Activated naive CD8-positive, alpha-beta T cell (primary cell): ENCODE measurements around the gene CAPN1.
A peak's percentile ranks its signal among the peaks of the same experiment; 100 is the strongest.
"Not testable (repeated sequence)": the region's sequence is repeated elsewhere in the genome, so short reads cannot be mapped to it uniquely, and the experiment has no call there.

ENCODE experiments used
- H3K27ac Mint-ChIP-seq: one replicate; pipeline ENCODE4 v1.8.0; 2021; ENCODE audit warnings: mixed read lengths
- H3K27me3 Mint-ChIP-seq: one replicate; pipeline ENCODE4 v1.8.0; 2021; ENCODE audit warnings: mixed read lengths
- H3K36me3 Mint-ChIP-seq: one replicate; pipeline ENCODE4 v1.8.0; 2021; ENCODE audit warnings: mixed read lengths
- H3K4me1 Mint-ChIP-seq: one replicate; pipeline ENCODE4 v1.8.0; 2021; ENCODE audit warnings: low read depth, mixed read lengths
- H3K4me3 Mint-ChIP-seq: one replicate; pipeline ENCODE4 v1.8.0; 2021; ENCODE audit warnings: mild to moderate bottlenecking, mixed read lengths
- H3K9me3 Mint-ChIP-seq: one replicate; pipeline ENCODE4 v1.8.0; 2021; ENCODE audit warnings: low read depth, mixed read lengths

CAPN1 gene

GRCh38 chr11:65241134-65241533, 59.4 kb downstream of the CAPN1 start:
- peaks cover 3% of the 10 kb centered on the region for H3K9me3 Mint-ChIP-seq
- H3K27me3 Mint-ChIP-seq = no peaks in the 10 kb centered on the region
- H3K36me3 Mint-ChIP-seq = peaks cover 4% of the 10 kb centered on the region
- no peak overlapping the region for H3K27ac Mint-ChIP-seq
- no peak overlapping the region for H3K4me3 Mint-ChIP-seq
- H3K4me1 Mint-ChIP-seq = no peaks in the 10 kb centered on the region

GRCh38 chr11:65241692-65242091, 60.0 kb downstream of the CAPN1 start:
- Mint-ChIP-seq H3K27ac (no peak overlapping the region), H3K36me3 (peaks cover 4% of the 10 kb centered on the region), H3K27me3 (no peaks in the 10 kb centered on the region)

DNA sequence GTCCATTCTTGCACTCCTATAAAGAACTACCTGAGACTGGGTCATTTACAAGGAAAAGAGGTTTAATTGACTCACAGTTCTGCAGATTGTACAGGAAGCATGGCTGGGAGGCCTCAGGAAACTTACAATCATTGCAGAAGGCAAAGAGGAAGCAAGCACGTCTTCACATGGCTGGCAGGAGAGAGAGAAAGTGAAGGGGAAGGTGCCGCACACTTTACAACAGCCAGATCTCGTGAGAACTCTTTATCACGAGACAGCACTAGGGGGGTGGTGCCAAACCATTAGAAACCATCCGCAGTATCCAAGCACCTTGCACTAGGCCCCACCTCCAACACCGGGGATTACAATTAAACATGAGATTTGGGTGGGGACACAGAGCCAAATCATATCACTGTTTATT, 60.7 kb downstream of the CAPN1 start:
- Mint-ChIP-seq H3K9me3 (peaks cover 3% of the 10 kb centered on the region), H3K27ac (no peak overlapping the region), H3K4me1 (no peaks in the 10 kb centered on the region), H3K36me3 (peaks cover 4% of the 10 kb centered on the region), H3K27me3 (no peaks in the 10 kb centered on the region), H3K4me3 (no peak overlapping the region)

More at GRCh38 chr11:65241692-65242091, 60.0 kb downstream of the CAPN1 start:
- H3K4me3 Mint-ChIP-seq = no peak overlapping the region
- H3K4me1 Mint-ChIP-seq = no peaks in the 10 kb centered on the region
- peaks cover 3% of the 10 kb centered on the region for H3K9me3 Mint-ChIP-seq

DNA sequence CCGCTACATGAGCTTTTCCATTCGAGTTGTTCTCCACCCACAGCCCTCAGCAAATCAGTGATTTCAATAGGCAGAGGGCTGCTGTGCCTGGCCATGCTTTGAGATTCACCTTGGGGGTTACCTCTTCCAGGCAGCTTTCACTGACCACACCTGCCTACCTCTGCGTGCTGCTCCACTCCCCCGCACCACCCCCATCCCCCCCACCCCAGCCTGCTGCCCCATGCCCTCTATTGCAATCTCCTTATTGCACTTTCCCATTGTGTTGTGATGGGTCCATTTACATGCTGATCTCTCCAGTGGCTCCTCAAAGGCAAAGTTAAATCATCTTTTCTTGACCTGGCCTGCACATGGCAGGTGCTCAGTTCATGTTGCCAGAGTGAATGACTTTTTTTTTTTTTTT, 62.1 kb downstream of the CAPN1 start:
- H3K27ac Mint-ChIP-seq = no peak overlapping the region
- H3K4me3 Mint-ChIP-seq = no peak overlapping the region
- peaks cover 4% of the 10 kb centered on the region for H3K36me3 Mint-ChIP-seq
- H3K9me3 Mint-ChIP-seq = peaks cover 3% of the 10 kb centered on the region
- no peaks in the 10 kb centered on the region for H3K27me3 Mint-ChIP-seq
- H3K4me1 Mint-ChIP-seq = no peaks in the 10 kb centered on the region

DNA sequence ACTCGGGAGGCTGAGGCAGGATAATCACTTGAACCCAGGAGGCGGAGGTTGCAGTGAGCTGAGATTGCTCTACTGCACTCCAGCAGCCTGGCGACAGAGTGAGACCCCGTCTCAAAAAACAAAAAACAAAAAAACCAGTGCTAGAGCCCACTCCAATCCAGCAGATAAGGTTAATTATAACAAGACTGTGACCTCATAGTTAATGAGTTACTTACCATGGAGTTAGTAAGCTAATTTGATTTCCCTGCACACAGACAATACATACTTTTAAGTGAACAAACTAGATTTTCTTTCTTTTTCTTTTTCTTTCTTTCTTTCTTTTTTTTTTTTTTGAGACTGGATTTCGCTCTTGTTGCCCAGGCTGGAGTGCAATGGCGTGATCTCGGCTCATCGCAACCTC, 63.3 kb downstream of the CAPN1 start:
- H3K4me3 Mint-ChIP-seq, H3K27me3 Mint-ChIP-seq, H3K9me3 Mint-ChIP-seq, H3K27ac Mint-ChIP-seq, H3K4me1 Mint-ChIP-seq, H3K36me3 Mint-ChIP-seq: not testable (repeated sequence)

DNA sequence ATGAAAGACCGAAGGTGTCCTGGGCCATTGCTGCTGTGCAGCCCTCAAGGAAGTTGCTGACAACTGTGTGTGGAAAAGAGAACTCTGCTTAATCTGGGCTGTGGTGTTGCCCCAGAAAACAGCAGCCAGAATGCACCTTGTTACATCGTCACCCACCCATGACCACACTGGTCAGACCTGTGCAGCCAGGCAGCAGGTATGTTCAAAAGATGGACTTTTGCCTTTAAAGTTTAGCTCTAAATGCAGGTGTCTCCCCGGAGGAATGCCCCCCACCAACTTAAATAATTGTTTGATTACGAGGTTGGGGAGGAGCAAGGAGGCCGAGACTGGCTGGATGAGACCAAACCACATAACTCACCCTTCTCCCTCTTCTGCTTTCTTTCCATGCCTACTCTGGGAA, 64.8 kb downstream of the CAPN1 start:
- Mint-ChIP-seq H3K27me3 (no peaks in the 10 kb centered on the region), H3K36me3 (peaks cover 4% of the 10 kb centered on the region), H3K4me1 (no peaks in the 10 kb centered on the region), H3K27ac (no peak overlapping the region), H3K4me3 (no peak overlapping the region), H3K9me3 (peaks cover 3% of the 10 kb centered on the region)

DNA sequence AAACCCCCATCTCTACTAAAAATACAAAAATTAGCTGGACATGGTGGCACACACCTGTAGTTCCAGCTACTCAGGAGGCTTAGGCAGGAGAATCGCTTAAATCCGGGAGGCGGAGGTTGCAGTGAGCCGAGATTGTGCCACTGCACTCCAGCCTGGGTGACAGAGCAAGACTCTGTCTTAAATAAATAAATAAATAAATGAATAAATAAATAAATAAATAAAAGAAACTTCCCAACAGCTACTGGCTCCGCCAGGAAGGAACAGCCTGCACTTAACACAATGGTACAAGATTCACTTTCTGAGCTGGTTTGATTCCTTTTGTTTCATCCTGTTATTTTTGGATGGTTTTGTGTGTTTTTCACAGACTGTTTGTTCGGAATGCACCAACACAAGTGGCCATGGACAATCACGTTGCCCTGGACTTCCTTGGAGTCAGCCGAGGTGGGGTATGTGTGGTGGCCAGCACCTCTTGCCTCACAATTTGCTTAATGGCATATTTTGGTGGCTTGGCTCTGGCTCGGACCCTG, 66.5 kb downstream of the CAPN1 start:
- not testable (repeated sequence) for H3K9me3 Mint-ChIP-seq, H3K27me3 Mint-ChIP-seq, H3K4me3 Mint-ChIP-seq, H3K36me3 Mint-ChIP-seq, H3K27ac Mint-ChIP-seq, H3K4me1 Mint-ChIP-seq

GRCh38 chr11:65251476-65251875, 69.7 kb downstream of the CAPN1 start:
- no peaks in the 10 kb centered on the region for H3K9me3 Mint-ChIP-seq
- no peaks in the 10 kb centered on the region for H3K27me3 Mint-ChIP-seq
- H3K4me1 Mint-ChIP-seq = no peaks in the 10 kb centered on the region
- H3K27ac Mint-ChIP-seq = no peak overlapping the region
- no peaks in the 10 kb centered on the region for H3K36me3 Mint-ChIP-seq
- H3K4me3 Mint-ChIP-seq = no peak overlapping the region

GRCh38 chr11:65254724-65255123, 73.0 kb downstream of the CAPN1 start:
- Mint-ChIP-seq H3K36me3 (no peaks in the 10 kb centered on the region), H3K27ac (no peak overlapping the region), H3K4me3 (no peak overlapping the region), H3K4me1 (peaks cover 9% of the 10 kb centered on the region), H3K27me3 (no peaks in the 10 kb centered on the region), H3K9me3 (no peaks in the 10 kb centered on the region)

DNA sequence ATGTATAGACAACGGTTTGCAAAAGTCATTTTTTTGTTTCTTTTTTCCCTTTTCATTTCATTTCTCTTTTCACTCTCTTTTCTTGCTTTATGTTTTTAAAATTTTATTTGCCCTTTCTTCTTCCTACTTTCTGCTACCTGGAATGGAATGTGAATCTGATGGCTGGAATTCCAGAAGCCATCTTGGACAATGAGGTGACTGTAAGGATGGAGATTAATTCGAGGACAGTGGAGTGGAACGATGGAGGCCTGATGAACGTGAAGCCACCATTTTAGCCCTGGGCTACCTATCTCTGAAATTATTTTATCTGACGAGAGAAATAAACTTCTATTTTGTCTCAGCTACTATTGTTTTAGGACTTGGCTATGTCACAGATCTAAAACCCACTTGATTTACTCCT, 77.3 kb downstream of the CAPN1 start:
- Mint-ChIP-seq H3K27me3 (no peaks in the 10 kb centered on the region), H3K4me3 (no peak overlapping the region), H3K9me3 (no peaks in the 10 kb centered on the region), H3K36me3 (no peaks in the 10 kb centered on the region), H3K4me1 (peaks cover 35% of the 10 kb centered on the region), H3K27ac (no peak overlapping the region)

DNA sequence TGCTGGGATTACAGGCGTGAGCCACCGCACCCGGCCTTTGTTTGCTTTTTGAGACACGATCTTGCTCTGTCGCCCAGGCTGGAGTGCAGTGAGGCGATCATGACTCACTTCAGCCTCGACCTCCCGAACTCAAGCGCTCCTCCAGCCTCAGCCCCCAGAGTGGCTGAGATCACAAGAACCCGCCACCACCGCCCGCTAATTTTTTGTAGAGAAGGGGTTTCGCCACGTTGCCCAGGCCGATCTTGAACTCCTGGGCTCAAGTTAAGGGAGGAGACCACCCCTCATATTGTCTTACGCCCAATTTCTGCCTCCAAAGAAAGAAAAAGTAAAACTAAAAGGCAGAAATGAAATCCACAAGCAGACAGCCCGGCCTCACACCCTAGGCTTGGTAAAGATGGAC, 78.6 kb downstream of the CAPN1 start:
- H3K9me3 Mint-ChIP-seq = no peaks in the 10 kb centered on the region
- H3K4me3 Mint-ChIP-seq = no peak overlapping the region
- peaks cover 2% of the 10 kb centered on the region for H3K36me3 Mint-ChIP-seq
- peaks cover 40% of the 10 kb centered on the region for H3K4me1 Mint-ChIP-seq
- H3K27ac Mint-ChIP-seq = no peak overlapping the region
- no peaks in the 10 kb centered on the region for H3K27me3 Mint-ChIP-seq

- Mint-ChIP-seq H3K4me3 (peak overlapping the region; percentile 95), H3K9me3 (no peaks in the 10 kb centered on the region), H3K27ac (peak overlapping the region; percentile 95), H3K4me1 (peaks cover 42% of the 10 kb centered on the region), H3K27me3 (no peaks in the 10 kb centered on the region), H3K36me3 (peaks cover 5% of the 10 kb centered on the region)
These were observed 79.2 kb downstream of the CAPN1 start for GRCh38 chr11:65260756-65261590.
